RWPE2 (cell line): Measurements from ENCODE around the gene PLCG2.

Source experiments
- ATAC-seq: fragments of 200-7000 bp; cut with Tn5 transposase; 3 replicates; pipeline ENCODE4 v1.9.1; 2021; ENCODE audit warnings: low read depth
- DNase-seq: peaks from one replicate; pipeline ENCODE4 v3.0.0-alpha.2; 2020; ENCODE audit warnings: low spot score
- H3K27ac ChIP-seq: fragments of 450-650 bp; 2 replicates; pipeline ENCODE4 v1.5.1; 2017; ENCODE audit warnings: mild to moderate bottlenecking; ENCODE audit not compliant: poor library complexity, severe bottlenecking
- H3K27me3 ChIP-seq: fragments of 250-450 bp; sonication (Bioruptor Pico); 2 replicates; pipeline ENCODE4 v1.5.1; 2021; ENCODE audit warnings: mild to moderate bottlenecking, moderate library complexity; ENCODE audit not compliant: insufficient read depth, poor library complexity, severe bottlenecking
- H3K36me3 ChIP-seq: fragments of 250-450 bp; sonication (Bioruptor Pico); 2 replicates; pipeline ENCODE4 v1.5.1; 2020; ENCODE audit warnings: low read depth, mild to moderate bottlenecking, moderate library complexity
- H3K4me1 ChIP-seq: fragments of 250-450 bp; sonication (Bioruptor Pico); 2 replicates; pipeline ENCODE4 v1.5.1; 2021; ENCODE audit warnings: mild to moderate bottlenecking, moderate library complexity; ENCODE audit not compliant: insufficient read depth, poor library complexity, severe bottlenecking
- H3K4me3 ChIP-seq: fragments of 250-450 bp; sonication (Bioruptor Pico); 2 replicates; pipeline ENCODE4 v1.5.1; 2021; ENCODE audit warnings: mild to moderate bottlenecking, moderate library complexity; ENCODE audit not compliant: severe bottlenecking
- H3K9me3 ChIP-seq: fragments of 250-450 bp; sonication (Bioruptor Pico); 2 replicates; pipeline ENCODE4 v1.5.1; 2021; ENCODE audit warnings: mild to moderate bottlenecking, moderate library complexity; ENCODE audit not compliant: severe bottlenecking
- CTCF ChIP-seq: fragments of 450-650 bp; IDR thresholded peaks from one replicate; pipeline ENCODE4 v1.5.1; 2017; ENCODE audit warnings: mild to moderate bottlenecking, moderate library complexity; ENCODE audit not compliant: poor library complexity, severe bottlenecking

The PLCG2 gene

GRCh38 chr16:81830845-81831540 is 51.9 kb downstream of the PLCG2 start:
- H3K4me1 ChIP-seq = no peaks in the 10 kb centered on the region
- H3K27me3 ChIP-seq = no peaks in the 10 kb centered on the region
- ATAC-seq = no peak
- TF ChIP-seq CTCF = no peak
- H3K9me3 ChIP-seq = no peaks in the 10 kb centered on the region
- H3K36me3 ChIP-seq = no peaks in the 10 kb centered on the region
- no peak for DNase-seq
- H3K4me3 ChIP-seq = no peak overlapping the region
- no peak overlapping the region for H3K27ac ChIP-seq

GRCh38 chr16:81831722-81832126 is 52.6 kb downstream of the PLCG2 start:
- H3K27ac ChIP-seq = no peak overlapping the region
- H3K9me3 ChIP-seq = no peaks in the 10 kb centered on the region
- no peaks in the 10 kb centered on the region for H3K4me1 ChIP-seq
- H3K36me3 ChIP-seq = no peaks in the 10 kb centered on the region
- no peaks in the 10 kb centered on the region for H3K27me3 ChIP-seq
- TF ChIP-seq CTCF = no peak
- ATAC-seq (no peak), DNase-seq (no peak)
- H3K4me3 ChIP-seq = no peak overlapping the region

DNA sequence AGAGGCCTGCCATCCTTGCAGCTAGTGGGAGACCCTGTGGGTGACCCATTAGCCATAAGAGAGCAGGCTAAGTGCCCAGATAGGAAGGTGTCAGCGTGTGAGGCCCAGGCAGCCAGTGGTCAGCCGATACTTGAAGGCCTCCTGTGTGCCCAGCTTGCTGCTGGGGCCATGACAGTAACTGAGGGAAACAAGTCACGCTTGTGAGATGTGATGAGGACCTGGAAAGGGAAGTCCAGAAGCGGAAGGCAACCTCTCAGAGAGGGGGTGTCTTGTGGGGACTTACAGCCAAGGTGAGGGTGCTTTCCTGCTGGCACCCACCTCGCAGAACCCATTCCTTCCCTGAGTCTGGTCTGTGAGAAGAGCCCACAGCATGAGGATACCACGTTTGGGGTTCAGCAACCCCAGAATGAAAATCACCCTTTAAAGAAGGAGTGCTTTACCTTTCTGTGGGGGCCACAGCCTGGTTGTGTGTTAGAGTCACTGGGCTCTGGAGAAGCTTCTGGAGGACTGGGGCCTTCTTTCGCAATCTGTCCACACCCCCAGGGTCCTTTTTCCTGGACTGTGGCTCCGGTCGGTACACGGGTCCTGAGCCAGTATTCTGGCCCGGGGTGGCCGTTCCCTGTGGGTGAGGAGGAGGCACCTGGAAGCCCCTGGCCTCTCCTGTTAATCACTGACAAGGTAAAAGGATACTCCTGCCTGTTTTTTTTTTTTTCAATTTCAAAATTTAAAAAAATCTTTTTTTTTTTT is 53.9 kb downstream of the PLCG2 start:
- Histone ChIP-seq H3K4me1 (no peaks in the 10 kb centered on the region), H3K9me3 (no peaks in the 10 kb centered on the region), H3K27ac (no peak overlapping the region), H3K27me3 (no peaks in the 10 kb centered on the region), H3K36me3 (no peaks in the 10 kb centered on the region), H3K4me3 (no peak overlapping the region)
- ATAC-seq (no peak), DNase-seq (no peak)
- TF ChIP-seq CTCF = no peak

- H3K27me3 ChIP-seq = no peaks in the 10 kb centered on the region
- no peak overlapping the region for H3K4me3 ChIP-seq
- ATAC-seq (no peak), DNase-seq (no peak)
- H3K27ac ChIP-seq = no peak overlapping the region
- peaks cover under 1% of the 10 kb centered on the region for H3K4me1 ChIP-seq
- TF ChIP-seq CTCF = no peak
- no peaks in the 10 kb centered on the region for H3K36me3 ChIP-seq
- no peaks in the 10 kb centered on the region for H3K9me3 ChIP-seq
Measured at GRCh38 chr16:81833751-81834150, 54.7 kb downstream of the PLCG2 start.

DNA sequence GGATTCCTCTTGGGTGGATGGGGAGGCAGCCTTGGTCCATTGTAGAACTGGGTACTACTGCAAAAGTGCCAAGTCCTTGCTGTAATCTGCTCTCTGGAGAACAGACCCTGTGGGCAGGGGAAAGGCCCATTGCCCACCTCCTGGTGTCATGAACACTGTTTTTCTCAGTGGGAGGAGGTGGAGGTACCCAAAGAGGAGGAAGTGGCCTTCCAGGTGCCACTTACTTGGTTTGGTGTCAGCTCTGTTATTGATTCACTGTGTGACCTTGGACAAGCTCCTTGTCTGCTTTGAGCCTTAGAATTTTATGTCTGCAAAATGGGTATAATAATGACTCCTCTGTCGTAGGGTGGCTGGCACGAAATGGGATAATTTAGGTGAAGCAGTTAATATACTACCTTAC is 55.8 kb downstream of the PLCG2 start:
- ATAC-seq (no peak), DNase-seq (no peak)
- H3K27ac ChIP-seq = no peak overlapping the region
- no peaks in the 10 kb centered on the region for H3K27me3 ChIP-seq
- TF ChIP-seq CTCF = no peak
- H3K4me3 ChIP-seq = no peak overlapping the region
- H3K9me3 ChIP-seq = no peaks in the 10 kb centered on the region
- no peaks in the 10 kb centered on the region for H3K36me3 ChIP-seq
- H3K4me1 ChIP-seq = peaks cover 6% of the 10 kb centered on the region
